Measurements from ENCODE around the gene CELSR1.

Gene CELSR1

GRCh38 chr22:46551996-46552395 lies 14.6 kb upstream of the CELSR1 start:
- no peak for DNase-seq (ENCODE audit: low read depth)

- DNase-seq (ENCODE audit: low read depth): no peak
Observed at GRCh38 chr22:46551321-46551720, 13.9 kb upstream of the CELSR1 start.

- DNase-seq (ENCODE audit: low read depth): no peak
Observed at GRCh38 chr22:46549971-46550641, 12.7 kb upstream of the CELSR1 start.

GRCh38 chr22:46549563-46549840 lies 12.1 kb upstream of the CELSR1 start:
- no peak for DNase-seq (ENCODE audit: low read depth)

- DNase-seq (ENCODE audit: low read depth): no peak
Observed at GRCh38 chr22:46547883-46548244, 10.4 kb upstream of the CELSR1 start.

GRCh38 chr22:46547179-46547882 lies 9.9 kb upstream of the CELSR1 start:
- DNase-seq (ENCODE audit: low read depth): no peak

GRCh38 chr22:46546466-46547178 lies 9.2 kb upstream of the CELSR1 start:
- no peak for DNase-seq (ENCODE audit: low read depth)

- no peak for DNase-seq (ENCODE audit: low read depth)
Observed at GRCh38 chr22:46545086-46545792, 7.8 kb upstream of the CELSR1 start.

GRCh38 chr22:46542011-46542985 lies 4.9 kb upstream of the CELSR1 start:
- peak; percentile 70 for DNase-seq (ENCODE audit: low read depth)

- DNase-seq (ENCODE audit: low read depth): no peak
Observed at GRCh38 chr22:46541536-46541935, 4.1 kb upstream of the CELSR1 start.

GRCh38 chr22:46540874-46541273 lies 3.5 kb upstream of the CELSR1 start:
- no peak for DNase-seq (ENCODE audit: low read depth)

- no peak for DNase-seq (ENCODE audit: low read depth)
Observed at GRCh38 chr22:46539169-46539568, 1.7 kb upstream of the CELSR1 start.

GRCh38 chr22:46538814-46539160 lies 1.4 kb upstream of the CELSR1 start:
- DNase-seq (ENCODE audit: low read depth): peak; percentile 27

- no peak for DNase-seq (ENCODE audit: low read depth)
Observed at GRCh38 chr22:46537946-46538813, 760 bp upstream of the CELSR1 start.

- DNase-seq (ENCODE audit: low read depth): no peak
Observed at GRCh38 chr22:46536537-46537224, 739 bp downstream of the CELSR1 start.

GRCh38 chr22:46535876-46536536 lies 1.4 kb downstream of the CELSR1 start:
- no peak for DNase-seq (ENCODE audit: low read depth)

- no peak for DNase-seq (ENCODE audit: low read depth)
Observed at GRCh38 chr22:46534901-46535630, 2.4 kb downstream of the CELSR1 start.

- DNase-seq (ENCODE audit: low read depth): no peak
Observed at GRCh38 chr22:46534177-46534776, 3.1 kb downstream of the CELSR1 start.
